ENCODE results near the gene MSI2.

DNA sequence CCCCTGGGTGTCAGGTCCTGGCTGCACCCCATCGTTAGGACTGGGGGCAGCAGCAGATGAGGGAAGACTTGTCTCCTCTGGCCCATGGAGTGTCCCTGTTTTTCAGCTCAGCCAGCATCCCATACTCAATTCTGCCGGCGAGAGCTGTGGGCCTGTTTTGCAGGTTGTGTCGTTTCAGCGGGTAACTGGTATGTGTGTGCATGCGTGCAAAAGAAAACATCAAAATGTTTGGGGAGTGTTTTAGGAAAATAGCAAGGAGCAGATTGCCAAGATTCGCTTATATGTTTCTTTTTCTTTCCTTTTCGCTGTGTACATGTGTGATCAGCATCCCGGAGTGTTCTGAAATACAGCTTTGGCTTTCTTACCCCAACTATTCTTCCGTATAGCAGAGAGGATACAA lies 34.7 kb downstream of the MSI2 start:
- TF ChIP-seq, protein P1, sequence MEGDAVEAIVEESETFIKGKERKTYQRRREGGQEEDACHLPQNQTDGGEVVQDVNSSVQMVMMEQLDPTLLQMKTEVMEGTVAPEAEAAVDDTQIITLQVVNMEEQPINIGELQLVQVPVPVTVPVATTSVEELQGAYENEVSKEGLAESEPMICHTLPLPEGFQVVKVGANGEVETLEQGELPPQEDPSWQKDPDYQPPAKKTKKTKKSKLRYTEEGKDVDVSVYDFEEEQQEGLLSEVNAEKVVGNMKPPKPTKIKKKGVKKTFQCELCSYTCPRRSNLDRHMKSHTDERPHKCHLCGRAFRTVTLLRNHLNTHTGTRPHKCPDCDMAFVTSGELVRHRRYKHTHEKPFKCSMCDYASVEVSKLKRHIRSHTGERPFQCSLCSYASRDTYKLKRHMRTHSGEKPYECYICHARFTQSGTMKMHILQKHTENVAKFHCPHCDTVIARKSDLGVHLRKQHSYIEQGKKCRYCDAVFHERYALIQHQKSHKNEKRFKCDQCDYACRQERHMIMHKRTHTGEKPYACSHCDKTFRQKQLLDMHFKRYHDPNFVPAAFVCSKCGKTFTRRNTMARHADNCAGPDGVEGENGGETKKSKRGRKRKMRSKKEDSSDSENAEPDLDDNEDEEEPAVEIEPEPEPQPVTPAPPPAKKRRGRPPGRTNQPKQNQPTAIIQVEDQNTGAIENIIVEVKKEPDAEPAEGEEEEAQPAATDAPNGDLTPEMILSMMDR (IDR thresholded peaks at IDR 0.05), result no peak
- no peak for TF ChIP-seq POLR2A (IDR thresholded peaks at IDR 0.05)

Measured in right lobe of liver (tissue), 4 donors.